ENCODE data around the gene POP4.

POP4 gene

DNA sequence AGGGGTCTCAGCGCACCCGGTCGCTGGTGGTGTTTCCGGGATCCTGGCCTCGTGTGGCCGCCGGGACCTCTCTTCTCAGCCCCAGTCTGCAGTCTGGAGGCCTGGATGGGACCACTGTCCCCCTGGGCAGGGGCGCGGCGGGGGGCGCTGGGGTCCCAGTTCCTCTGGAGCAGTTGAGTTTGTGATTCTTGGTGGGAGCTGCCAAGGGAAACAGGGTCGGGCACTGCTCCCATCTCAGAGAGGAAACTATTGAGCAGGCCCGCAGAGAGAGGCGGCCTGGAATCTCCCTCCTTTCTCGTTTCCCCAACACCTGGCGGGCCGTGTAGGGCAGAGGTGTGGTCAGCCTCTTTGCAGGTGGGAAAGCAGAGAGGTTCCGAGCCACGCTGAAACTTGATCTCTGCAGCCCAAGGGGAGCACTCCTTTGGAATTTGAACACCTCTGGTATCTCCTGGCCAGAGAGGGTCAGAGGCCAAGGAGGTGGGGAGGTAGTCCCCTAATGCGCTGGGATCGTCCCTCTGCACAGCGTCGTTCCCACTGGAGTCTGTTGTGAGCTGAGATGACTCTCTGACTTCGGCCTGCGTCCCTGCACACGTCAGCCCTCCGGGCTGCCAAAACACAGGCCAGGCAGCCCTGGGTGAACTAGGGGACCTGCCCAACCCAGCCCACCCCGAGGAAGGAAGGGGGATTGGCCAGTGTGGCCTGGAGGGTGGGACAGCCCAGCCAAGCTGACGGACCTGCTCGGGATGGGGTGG lies 59.9 kb downstream of the POP4 start:
- H3K27ac ChIP-seq (ENCODE audit: low read depth, low read length, poor library complexity, severe bottlenecking), result no peak overlapping the region
- H4K20me1 ChIP-seq (ENCODE audit: insufficient read depth, low read length), result no peaks in the 10 kb centered on the region
- H3K27me3 ChIP-seq (ENCODE audit: insufficient read depth, low read length), result 0 out of 2 replicates have a peak, but pooled peaks cover 6% of the 10 kb centered on the region
- H3K4me1 ChIP-seq (ENCODE audit: insufficient read depth, low read length, severe bottlenecking), result peaks cover 36% of the 10 kb centered on the region
- H3K9me2 ChIP-seq (ENCODE audit: low read depth, low read length), result no peaks in the 10 kb centered on the region
- peak overlapping the region; percentile 72 for H3K4me3 ChIP-seq (ENCODE audit: low read depth, low read length, poor library complexity, severe bottlenecking)
- TF ChIP-seq, protein P1, sequence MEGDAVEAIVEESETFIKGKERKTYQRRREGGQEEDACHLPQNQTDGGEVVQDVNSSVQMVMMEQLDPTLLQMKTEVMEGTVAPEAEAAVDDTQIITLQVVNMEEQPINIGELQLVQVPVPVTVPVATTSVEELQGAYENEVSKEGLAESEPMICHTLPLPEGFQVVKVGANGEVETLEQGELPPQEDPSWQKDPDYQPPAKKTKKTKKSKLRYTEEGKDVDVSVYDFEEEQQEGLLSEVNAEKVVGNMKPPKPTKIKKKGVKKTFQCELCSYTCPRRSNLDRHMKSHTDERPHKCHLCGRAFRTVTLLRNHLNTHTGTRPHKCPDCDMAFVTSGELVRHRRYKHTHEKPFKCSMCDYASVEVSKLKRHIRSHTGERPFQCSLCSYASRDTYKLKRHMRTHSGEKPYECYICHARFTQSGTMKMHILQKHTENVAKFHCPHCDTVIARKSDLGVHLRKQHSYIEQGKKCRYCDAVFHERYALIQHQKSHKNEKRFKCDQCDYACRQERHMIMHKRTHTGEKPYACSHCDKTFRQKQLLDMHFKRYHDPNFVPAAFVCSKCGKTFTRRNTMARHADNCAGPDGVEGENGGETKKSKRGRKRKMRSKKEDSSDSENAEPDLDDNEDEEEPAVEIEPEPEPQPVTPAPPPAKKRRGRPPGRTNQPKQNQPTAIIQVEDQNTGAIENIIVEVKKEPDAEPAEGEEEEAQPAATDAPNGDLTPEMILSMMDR (IDR thresholded peaks at IDR 0.05; ENCODE audit: low read length), result no peak
- TF ChIP-seq EZH2 (IDR thresholded peaks at IDR 0.05; ENCODE audit: borderline replicate concordance, low read length), result no peak
- H3K9ac ChIP-seq (ENCODE audit: low read length), result peak overlapping the region; percentile 68; the same call in 1 of the 2 replicates
- no peaks in the 10 kb centered on the region for H3K36me3 ChIP-seq (ENCODE audit: insufficient read depth, low read length)
- H3F3A ChIP-seq (ENCODE audit: insufficient read depth, low read length), result peaks cover 5% of the 10 kb centered on the region; the same call in 1 of the 2 replicates
- no peaks in the 10 kb centered on the region for H3K9me3 ChIP-seq (ENCODE audit: low read length)
- H2AFZ ChIP-seq (ENCODE audit: low read length), result no peak overlapping the region
- no peaks in the 10 kb centered on the region for H3K79me2 ChIP-seq (ENCODE audit: insufficient read depth, low read length)
- H3K4me2 ChIP-seq (ENCODE audit: low read length), result peak overlapping the region; percentile 86
